Stomach (tissue), 9 donors: Measurements from ENCODE around the gene CHMP2B. TPM values are rescaled to one million over a fixed set of nuclear protein-coding genes. Genes with fewer than 3 reads are reported as not detected.
A peak's percentile ranks its signal among the peaks of the same experiment; 100 is the strongest.

Source experiments
- DNase-seq, 2 donors: peaks; one replicate each; pipeline versions ENCODE4 v3.0.0 to v3.0.0-alpha.2; 2013 to 2019
- H3K27ac ChIP-seq, 5 donors: fragments of 200-600 bp in 4 of 5; sonication (generic) in 4 of 5; one replicate each; pipeline ENCODE4 v1.5.1; 2013 to 2019; ENCODE audit warnings: mild to moderate bottlenecking in 1 of 5, moderate library complexity in 1 of 5
- H3K27me3 ChIP-seq, 3 donors: fragments of 200-600 bp; sonication (generic); one replicate each; pipeline ENCODE4 v1.5.1; 2017 to 2019; ENCODE audit warnings: mixed run types in 1 of 3
- H3K36me3 ChIP-seq, 4 donors: fragments of 200-600 bp; sonication (generic); 1 replicate in 3 of 4; 2 replicates in 1 of 4; pipeline ENCODE4 v1.5.1; 2016 to 2019
- H3K4me1 ChIP-seq, 4 donors: fragments of 200-600 bp; sonication (generic); one replicate each; pipeline ENCODE4 v1.5.1; 2016 to 2019
- H3K4me3 ChIP-seq, 4 donors: fragments of 200-600 bp; sonication (generic) in 3 of 4; one replicate each; pipeline ENCODE4 v1.5.1; 2016 to 2019; ENCODE audit warnings: mild to moderate bottlenecking in 1 of 4
- H3K9me3 ChIP-seq, 4 donors: fragments of 200-600 bp; sonication (generic); one replicate each; pipeline ENCODE4 v1.5.1; 2016 to 2019
- CTCF ChIP-seq, 7 experiments: fragments of 450-650 bp in 4 of 7; fragments of 200-600 bp in 3 of 7; sonication (generic) in 3 of 7; IDR thresholded peaks; one replicate each; pipeline ENCODE4 v1.5.1; 2016 to 2019; ENCODE audit warnings: antibody characterized with exemption in 7 of 7, control low read depth in 2 of 7, mild to moderate bottlenecking in 1 of 7
- EP300 ChIP-seq: sonication (generic); formaldehyde crosslinking; IDR thresholded peaks from one replicate; pipeline ENCODE4 v1.6.1; 2017; ENCODE audit warnings: antibody characterized with exemption
- POLR2A ChIP-seq, 4 donors: fragments of 450-650 bp; IDR thresholded peaks; one replicate each; pipeline ENCODE4 v1.6.1; 2016; ENCODE audit warnings: antibody characterized with exemption in 4 of 4, control low read depth in 2 of 4, mild to moderate bottlenecking in 1 of 4, moderate library complexity in 1 of 4
- POLR2AphosphoS5 ChIP-seq, 3 donors: sonication (generic); formaldehyde crosslinking; IDR thresholded peaks; one replicate each; pipeline ENCODE4 v1.6.1; 2016; ENCODE audit warnings: antibody characterized with exemption in 3 of 3
- WGBS, 5 donors: extraction: QIAGEN DNeasy Blood & Tissue Kit in 3 of 5; methylation state at CpG; one replicate each; pipeline versions ENCODE4 v1.1.5 to v1.1.7; 2013 to 2018; 5-methylcytosine and 5-hydroxymethylcytosine counted together
- intact Hi-C: fragments of 100-400 bp; cut with DNase I; formaldehyde crosslinking; loops from one replicate; pipeline ENCODE4 v1.15.1; 2023; ENCODE audit warnings: low total_unique reads
- polyA plus RNA-seq, 3 donors: library from polyadenylated mRNA; stranded (reverse); fragments of 200-250 nt; gene quantifications; one replicate each; pipeline ENCODE4 v1.2.3, GENCODE V29; 2013
- total RNA-seq, 5 donors: library from RNA; depleted of rRNA; stranded (reverse); fragments of >200 nt; gene quantifications; one replicate each; pipeline versions ENCODE4 v1.1.0 to v1.2.3, GENCODE V29; 2014 to 2016
- donor health status: healthy with polysubstance abuse.
- donor health status: Bipolar disorder and iron deficiency.
- donor health status: healthy.

CHMP2B gene
- total and polyA plus RNA-seq, 8 donors: 1.2 to 67.2 (median 21.4) TPM

GRCh38 chr3:87250009-87250408 is 22.9 kb downstream of the CHMP2B start:
- no peak overlapping the region for H3K4me3 ChIP-seq

DNA sequence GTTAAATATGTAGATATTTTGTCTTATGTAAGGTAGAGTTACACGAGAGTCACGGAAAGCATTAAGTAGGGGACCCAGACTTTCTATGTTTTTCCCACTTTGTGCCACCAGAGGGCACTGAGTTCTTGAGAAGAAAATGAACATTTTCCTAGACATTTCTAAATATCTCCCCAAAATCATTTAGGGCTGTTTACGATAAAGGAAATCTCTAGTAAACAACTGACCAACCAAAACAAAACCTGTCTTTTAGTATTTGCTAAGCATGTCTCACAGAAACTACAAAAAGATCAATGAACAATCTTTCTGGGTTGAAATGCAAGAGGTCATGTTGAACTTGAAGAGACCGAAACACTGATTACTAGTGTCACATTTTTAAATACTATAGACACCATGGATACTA is 33.2 kb downstream of the CHMP2B start:
- Histone ChIP-seq H3K27me3 (no peaks in the 10 kb centered on the region), H3K27ac (no peak overlapping the region), H3K9me3 (no peaks in the 10 kb centered on the region), H3K36me3 (peaks cover 0 to 10% (median 7%) of the 10 kb centered on the region in 4 donors), H3K4me3 (no peak overlapping the region), H3K4me1 (peaks cover 0 to 6% (median 0%) of the 10 kb centered on the region in 4 donors)
- 31 to 39% (median 35%) methylated on average over 4 of the region's 4 CpGs for WGBS, 5 donors
- TF ChIP-seq CTCF (IDR thresholded peaks at IDR 0.05) (peak in 4 of 7 experiments; percentile 18 to 61 (median 40)), POLR2A (IDR thresholded peaks at IDR 0.05) (no peak), EP300 (no peak)
- DNase-seq: peak; percentile 38 to 65
- intact Hi-C loops: no loop called here

More at GRCh38 chr3:87250009-87250408, 22.9 kb downstream of the CHMP2B start:
- Histone ChIP-seq H3K9me3 (no peaks in the 10 kb centered on the region), H3K36me3 (peaks cover 12 to 81% (median 62%) of the 10 kb centered on the region in 4 donors), H3K27me3 (no peaks in the 10 kb centered on the region), H3K27ac (no peak overlapping the region), H3K4me1 (peaks cover 0 to 5% (median 0%) of the 10 kb centered on the region in 4 donors)
- 91 to 95% (median 93%) methylated on average over 1 of the region's 1 CpG for WGBS, 5 donors
- intact Hi-C loops: no loop called here
- no peak for TF ChIP-seq CTCF (IDR thresholded peaks at IDR 0.05)
- TF ChIP-seq POLR2A (IDR thresholded peaks at IDR 0.05): no peak
- TF ChIP-seq POLR2AphosphoS5 (IDR thresholded peaks at IDR 0.05): no peak
- no peak for TF ChIP-seq EP300
- no peak for DNase-seq

- no peak for DNase-seq
- H3K27me3 ChIP-seq: no peaks in the 10 kb centered on the region
- H3K36me3 ChIP-seq: no peaks in the 10 kb centered on the region
- peaks cover 0 to 6% (median 0%) of the 10 kb centered on the region in 4 donors for H3K4me1 ChIP-seq
- TF ChIP-seq POLR2A (IDR thresholded peaks at IDR 0.05) (no peak), EP300 (no peak), CTCF (IDR thresholded peaks at IDR 0.05) (no peak), POLR2AphosphoS5 (IDR thresholded peaks at IDR 0.05) (no peak)
- H3K9me3 ChIP-seq: no peaks in the 10 kb centered on the region
- H3K27ac ChIP-seq: no peak overlapping the region
- whole genome bisulfite sequencing, 5 donors: 54 to 80% (median 63%) methylated on average over 2 of the region's 2 CpGs
- no peak overlapping the region for H3K4me3 ChIP-seq
- intact Hi-C loops: no loop called here
Measured at GRCh38 chr3:87261925-87262324, 34.8 kb downstream of the CHMP2B start.

GRCh38 chr3:87267953-87268645 is 41.0 kb downstream of the CHMP2B start:
- WGBS, 5 donors: 83 to 87% (median 84%) methylated on average over 8 of the region's 8 CpGs
- no peak overlapping the region for H3K27ac ChIP-seq
- H3K36me3 ChIP-seq: no peaks in the 10 kb centered on the region
- intact Hi-C loops: no loop called here
- DNase-seq: no peak
- peaks cover 0 to 4% (median 0%) of the 10 kb centered on the region in 4 donors for H3K4me1 ChIP-seq
- H3K9me3 ChIP-seq: no peaks in the 10 kb centered on the region
- H3K4me3 ChIP-seq: no peak overlapping the region
- TF ChIP-seq POLR2A (IDR thresholded peaks at IDR 0.05) (no peak), EP300 (no peak), POLR2AphosphoS5 (IDR thresholded peaks at IDR 0.05) (no peak), CTCF (IDR thresholded peaks at IDR 0.05) (no peak)
- no peaks in the 10 kb centered on the region for H3K27me3 ChIP-seq
